Trophoblast cell (in vitro differentiated cells and primary cell): ENCODE measurements around the gene ABCG1.

ENCODE experiments used
- DNase-seq, 2 donors: peaks; one replicate each; pipeline ENCODE4 v3.0.0-alpha.2; 2016
- H2AFZ ChIP-seq: 2 replicates; pipeline ENCODE4 v1.6.1; 2013; ENCODE audit warnings: low read length, moderate library complexity, mild to moderate bottlenecking; ENCODE audit not compliant: insufficient read depth, poor library complexity
- H2AK5ac ChIP-seq: 2 replicates; pipeline ENCODE4 v1.6.1; 2013; ENCODE audit warnings: mild to moderate bottlenecking, low read length
- H2BK120ac ChIP-seq: 2 replicates; pipeline ENCODE4 v1.6.1; 2013; ENCODE audit warnings: low read length, mild to moderate bottlenecking, moderate library complexity; ENCODE audit not compliant: insufficient read depth, poor library complexity
- H2BK12ac ChIP-seq: 2 replicates; pipeline ENCODE4 v1.6.1; 2013; ENCODE audit warnings: mild to moderate bottlenecking, low read length, moderate library complexity
- H2BK5ac ChIP-seq: 2 replicates; pipeline ENCODE4 v1.6.1; 2013; ENCODE audit warnings: low read length, low read depth, moderate library complexity, mild to moderate bottlenecking; ENCODE audit not compliant: poor library complexity
- H3K14ac ChIP-seq: 2 replicates; pipeline ENCODE4 v1.6.1; 2013; ENCODE audit warnings: mild to moderate bottlenecking, low read length
- H3K18ac ChIP-seq: 2 replicates; pipeline ENCODE4 v1.6.1; 2013; ENCODE audit warnings: mild to moderate bottlenecking, low read length
- H3K23ac ChIP-seq: 2 replicates; pipeline ENCODE4 v1.6.1; 2013; ENCODE audit warnings: low read length
- H3K27ac ChIP-seq: 2 replicates; pipeline ENCODE4 v1.5.1; 2013; ENCODE audit warnings: low read depth, mild to moderate bottlenecking, inconsistent platforms, low read length, moderate library complexity
- H3K27me3 ChIP-seq: 2 replicates; pipeline ENCODE4 v1.6.1; 2013; ENCODE audit warnings: inconsistent platforms, mild to moderate bottlenecking, low read length, moderate library complexity; ENCODE audit not compliant: insufficient read depth
- H3K36me3 ChIP-seq, 2 experiments: 1 replicate in 1 of 2; 2 replicates in 1 of 2; pipeline ENCODE4 v1.6.1; 2013; ENCODE audit warnings: low read length in 2 of 2, mild to moderate bottlenecking in 2 of 2, moderate library complexity in 1 of 2; ENCODE audit not compliant: insufficient read depth in 2 of 2, control insufficient read depth in 1 of 2
- H3K4ac ChIP-seq: 2 replicates; pipeline ENCODE4 v1.6.1; 2013; ENCODE audit warnings: low read depth, mild to moderate bottlenecking, low read length, moderate library complexity
- H3K4me1 ChIP-seq, 2 experiments: 1 replicate in 1 of 2; 2 replicates in 1 of 2; pipeline ENCODE4 v1.6.1; 2013; ENCODE audit warnings: low read length in 2 of 2, mild to moderate bottlenecking in 2 of 2, moderate library complexity in 1 of 2; ENCODE audit not compliant: insufficient read depth in 2 of 2, control insufficient read depth in 1 of 2
- H3K4me2 ChIP-seq: 2 replicates; pipeline ENCODE4 v1.6.1; 2013; ENCODE audit warnings: inconsistent platforms, mild to moderate bottlenecking, low read length, moderate library complexity
- H3K4me3 ChIP-seq: 2 replicates; pipeline ENCODE4 v1.5.1; 2013; ENCODE audit warnings: mild to moderate bottlenecking, low read depth, low read length, inconsistent platforms
- H3K79me1 ChIP-seq: one replicate; pipeline ENCODE4 v1.6.1; 2013; ENCODE audit warnings: low read length
- H3K79me2 ChIP-seq: 2 replicates; pipeline ENCODE4 v1.6.1; 2013; ENCODE audit warnings: low read length, mild to moderate bottlenecking; ENCODE audit not compliant: control insufficient read depth, insufficient read depth, poor library complexity
- H3K9ac ChIP-seq: 2 replicates; pipeline ENCODE4 v1.6.1; 2013; ENCODE audit warnings: mild to moderate bottlenecking, low read length
- H3K9me3 ChIP-seq: 2 replicates; pipeline ENCODE4 v1.6.1; 2013; ENCODE audit warnings: low read depth, mild to moderate bottlenecking, control low read depth, inconsistent platforms, low read length; ENCODE audit not compliant: insufficient read depth
- H4K12ac ChIP-seq: 2 replicates; pipeline ENCODE4 v1.6.1; 2013; ENCODE audit warnings: low read depth, mild to moderate bottlenecking, low read length, moderate library complexity
- H4K8ac ChIP-seq: 2 replicates; pipeline ENCODE4 v1.6.1; 2013; ENCODE audit warnings: low read depth, mild to moderate bottlenecking, low read length, moderate library complexity
- H4K91ac ChIP-seq: one replicate; pipeline ENCODE4 v1.6.1; 2013; ENCODE audit warnings: low read depth, mild to moderate bottlenecking, low read length, moderate library complexity
- WGBS: extraction: QIAGEN DNeasy Blood & Tissue Kit; methylation state at CpG from one replicate; pipeline ENCODE4 v1.1.7; 2013; ENCODE audit warnings: missing lambda C conversion rate; ENCODE audit not compliant: insufficient read length, insufficient coverage; ENCODE audit errors: extremely low coverage; 5-methylcytosine and 5-hydroxymethylcytosine counted together

ABCG1 gene

GRCh38 chr21:42214081-42214750 is 4.7 kb upstream of the ABCG1 start:
- Histone ChIP-seq H4K91ac (no peak overlapping the region), H3K14ac (no peak overlapping the region), H2BK120ac (no peak overlapping the region), H3K4ac (no peak overlapping the region), H3K27ac (no peak overlapping the region), H2AFZ (no peak overlapping the region), H3K4me1 (peaks cover 2 to 11% of the 10 kb centered on the region in 2 experiments), H3K79me1 (no peaks in the 10 kb centered on the region), H2BK5ac (no peak overlapping the region), H4K8ac (no peak overlapping the region), H3K4me2 (no peak overlapping the region), H4K12ac (no peak overlapping the region), H3K4me3 (peak overlapping the region; percentile 23), H2BK12ac (no peak overlapping the region), H3K27me3 (peaks cover 10% of the 10 kb centered on the region), H3K36me3 (no peaks in the 10 kb centered on the region), H2AK5ac (no peak overlapping the region), H3K18ac (no peak overlapping the region), H3K23ac (no peak overlapping the region), H3K79me2 (no peaks in the 10 kb centered on the region), H3K9ac (no peak overlapping the region), H3K9me3 (peaks cover 26% of the 10 kb centered on the region)
- WGBS, result no CpG with 5 or more reads among the region's 10 CpGs
- DNase-seq, result no peak

DNA sequence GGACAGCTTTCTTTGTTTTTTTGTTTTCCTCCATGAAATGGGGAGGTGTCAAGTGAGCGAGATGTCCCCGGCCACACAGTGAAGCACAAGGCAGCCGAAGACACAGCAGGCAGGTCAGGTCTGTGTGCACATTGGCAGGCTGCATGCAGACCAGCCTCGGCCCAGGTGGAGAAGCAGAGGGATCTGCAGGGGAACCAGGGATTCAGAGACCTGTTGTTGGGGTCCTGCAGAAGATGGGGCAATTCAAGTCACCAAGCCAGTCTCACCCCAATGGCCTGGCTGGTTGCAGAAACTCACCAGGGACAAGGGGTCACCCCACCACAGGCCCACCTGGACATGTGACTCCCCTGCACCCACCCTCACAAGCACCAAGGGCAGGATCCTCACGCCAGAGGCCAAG is 4.0 kb upstream of the ABCG1 start:
- Histone ChIP-seq H3K4ac (no peak overlapping the region), H4K12ac (no peak overlapping the region), H3K23ac (no peak overlapping the region), H3K4me3 (no peak overlapping the region), H3K4me1 (peaks cover 9 to 12% of the 10 kb centered on the region in 2 experiments), H3K9ac (no peak overlapping the region), H2AK5ac (no peak overlapping the region), H2BK12ac (no peak overlapping the region), H2BK120ac (no peak overlapping the region), H4K8ac (no peak overlapping the region), H3K9me3 (peaks cover 26% of the 10 kb centered on the region), H3K36me3 (no peaks in the 10 kb centered on the region), H3K14ac (no peak overlapping the region), H3K27ac (no peak overlapping the region), H2AFZ (no peak overlapping the region), H3K4me2 (no peak overlapping the region), H3K79me2 (no peaks in the 10 kb centered on the region), H4K91ac (no peak overlapping the region), H3K79me1 (no peaks in the 10 kb centered on the region), H2BK5ac (no peak overlapping the region), H3K27me3 (peaks cover 17% of the 10 kb centered on the region), H3K18ac (no peak overlapping the region)
- DNase-seq, result no peak
- WGBS, result no CpG with 5 or more reads among the region's 5 CpGs

DNA sequence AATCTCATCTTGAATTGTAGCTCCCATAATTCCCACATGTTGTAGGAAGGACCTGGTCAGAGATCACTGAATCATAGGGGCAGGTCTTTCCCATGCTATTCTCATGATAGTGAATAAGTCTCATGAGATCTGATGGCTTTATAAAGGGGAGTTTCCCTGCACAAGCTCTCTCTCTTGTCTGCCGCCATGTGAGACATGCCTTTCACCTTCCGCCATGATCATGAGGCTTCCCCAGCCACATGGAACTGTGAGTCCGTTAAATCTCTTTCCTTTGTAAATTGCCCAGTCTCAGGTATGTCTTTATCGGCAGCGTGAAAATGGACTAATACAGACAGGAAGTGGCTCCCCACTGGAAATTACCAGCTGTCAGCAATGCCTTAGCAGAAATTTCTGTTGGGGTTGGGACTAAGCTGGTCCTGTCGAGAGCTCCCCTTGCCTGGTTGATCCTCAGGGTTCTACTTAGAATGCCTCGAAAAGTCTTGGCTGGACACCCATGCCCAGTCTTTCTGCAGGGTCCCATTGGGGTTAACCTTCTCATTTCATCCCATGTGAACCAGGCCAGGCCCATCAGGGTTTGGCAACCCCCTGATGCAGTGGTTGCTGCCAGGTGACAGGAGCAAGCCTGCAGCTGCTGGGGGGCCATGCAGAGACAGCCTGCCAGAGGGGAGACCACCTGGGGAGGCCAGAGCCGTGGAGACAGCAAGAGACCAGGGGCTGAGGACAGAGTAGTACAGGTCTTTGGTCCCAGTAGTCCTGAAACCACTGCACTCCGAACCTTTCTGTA is 2.8 kb upstream of the ABCG1 start:
- Histone ChIP-seq H3K9ac (no peak overlapping the region), H4K12ac (no peak overlapping the region), H2AK5ac (no peak overlapping the region), H3K27me3 (peaks cover 22% of the 10 kb centered on the region), H2BK120ac (no peak overlapping the region), H4K8ac (no peak overlapping the region), H2BK12ac (no peak overlapping the region), H4K91ac (no peak overlapping the region), H3K4ac (no peak overlapping the region), H2AFZ (no peak overlapping the region), H3K4me1 (peaks cover 10 to 11% of the 10 kb centered on the region in 2 experiments), H3K4me2 (no peak overlapping the region), H3K18ac (no peak overlapping the region), H2BK5ac (no peak overlapping the region), H3K4me3 (no peak overlapping the region), H3K23ac (no peak overlapping the region), H3K36me3 (no peaks in the 10 kb centered on the region), H3K27ac (no peak overlapping the region), H3K79me2 (no peaks in the 10 kb centered on the region), H3K14ac (no peak overlapping the region), H3K9me3 (peaks cover 23% of the 10 kb centered on the region), H3K79me1 (no peaks in the 10 kb centered on the region)
- DNase-seq, result no peak
- no CpG with 5 or more reads among the region's 9 CpGs for WGBS

DNA sequence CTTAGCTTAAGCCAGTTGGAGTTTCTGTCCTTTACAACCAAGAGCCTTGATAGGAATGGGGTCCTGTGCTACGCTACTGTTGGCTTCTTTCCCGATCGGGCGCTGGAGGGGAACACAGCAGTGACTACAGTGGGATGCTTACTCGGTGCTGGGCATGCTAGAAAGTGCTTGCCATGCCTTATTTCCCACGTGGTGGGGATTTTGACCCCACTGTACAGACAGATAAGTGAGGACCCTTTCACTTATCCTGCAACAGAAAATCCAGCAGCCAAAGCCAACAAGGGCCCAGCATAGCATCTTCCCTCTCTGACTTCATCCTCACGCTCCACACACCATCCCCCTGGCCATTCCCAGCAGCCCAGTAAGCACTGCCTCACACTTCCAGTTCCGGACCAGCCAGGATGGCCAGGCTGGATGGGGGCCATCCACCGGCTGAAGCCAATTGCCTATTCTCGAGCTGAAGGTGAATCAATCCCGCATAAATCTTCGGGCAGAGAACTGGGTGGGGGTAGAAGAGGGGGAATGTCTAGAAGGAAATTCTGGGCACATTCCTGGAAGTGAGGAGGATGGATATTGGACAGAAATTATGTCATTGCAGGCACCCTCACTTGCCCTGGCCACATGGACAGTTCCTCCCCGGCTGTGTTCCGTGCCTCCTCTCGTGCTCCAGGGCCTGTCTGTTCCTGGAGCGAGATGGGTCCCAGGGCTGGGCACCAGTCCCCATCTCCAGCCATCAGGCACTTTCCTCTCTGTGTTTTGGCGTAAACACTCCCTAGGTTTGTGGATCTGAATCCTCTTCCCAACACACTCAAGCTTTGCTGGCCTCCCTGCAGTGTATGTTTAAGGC is 2.0 kb upstream of the ABCG1 start:
- no peak overlapping the region for H2AK5ac ChIP-seq
- H3K27me3 ChIP-seq, result peaks cover 22% of the 10 kb centered on the region
- WGBS, result no CpG with 5 or more reads among the region's 17 CpGs
- no peak overlapping the region for H3K23ac ChIP-seq
- no peaks in the 10 kb centered on the region for H3K79me1 ChIP-seq
- H3K4ac ChIP-seq, result no peak overlapping the region
- H3K4me2 ChIP-seq, result no peak overlapping the region
- no peak overlapping the region for H3K4me3 ChIP-seq
- no peak overlapping the region for H2BK12ac ChIP-seq
- H4K8ac ChIP-seq, result no peak overlapping the region
- H3K4me1 ChIP-seq, result peaks cover 10 to 11% of the 10 kb centered on the region in 2 experiments
- H3K27ac ChIP-seq, result no peak overlapping the region
- DNase-seq, result no peak
- H3K36me3 ChIP-seq, result no peaks in the 10 kb centered on the region
- no peak overlapping the region for H3K9ac ChIP-seq
- H4K12ac ChIP-seq, result no peak overlapping the region
- H3K14ac ChIP-seq, result no peak overlapping the region
- H2AFZ ChIP-seq, result no peak overlapping the region
- H4K91ac ChIP-seq, result no peak overlapping the region
- H3K18ac ChIP-seq, result no peak overlapping the region
- no peak overlapping the region for H2BK120ac ChIP-seq
- H2BK5ac ChIP-seq, result no peak overlapping the region
- H3K79me2 ChIP-seq, result no peaks in the 10 kb centered on the region
- peaks cover 22% of the 10 kb centered on the region for H3K9me3 ChIP-seq
